ENCODE results near the gene USP43.

- TF ChIP-seq POLR2A (IDR thresholded peaks at IDR 0.05; ENCODE audit: extremely low read depth, insufficient read length): no peak
- TF ChIP-seq CTCF (IDR thresholded peaks at IDR 0.05; ENCODE audit: low read depth, low read length): no peak
Observed at GRCh38 chr17:9635340-9635739, 10.0 kb upstream of the USP43 start.
